Cardiac muscle cell (in vitro differentiated cells and primary cell): Measurements from ENCODE around the gene ANKRD49. TPM values are rescaled to one million over a fixed set of nuclear protein-coding genes. Genes with fewer than 3 reads are reported as not detected.
A peak's percentile ranks its signal among the peaks of the same experiment; 100 is the strongest.
"Not testable (repeated sequence)": the region's sequence is repeated elsewhere in the genome, so short reads cannot be mapped to it uniquely, and the experiment has no call there.

Experiments
- DNase-seq, 2 donors: peaks; one replicate each; pipeline versions ENCODE4 v3.0.0 to v3.0.0-alpha.2; 2010 to 2017; ENCODE audit warnings: low read depth in 1 of 2, low spot score in 1 of 2
- H3K27ac ChIP-seq: fragments of 200-600 bp; sonication (generic); 2 replicates; pipeline ENCODE4 v1.5.1; 2016
- H3K27me3 ChIP-seq: fragments of 200-600 bp; sonication (generic); 2 replicates; pipeline ENCODE4 v1.6.0; 2016; ENCODE audit warnings: control low read depth
- H3K36me3 ChIP-seq: fragments of 200-600 bp; sonication (generic); 2 replicates; pipeline ENCODE4 v1.5.1; 2016; ENCODE audit warnings: control low read depth
- H3K4me1 ChIP-seq: fragments of 200-600 bp; sonication (generic); 2 replicates; pipeline ENCODE4 v1.8.1; 2017; ENCODE audit warnings: low read depth, mild to moderate bottlenecking, mixed run types
- H3K4me3 ChIP-seq: fragments of 200-600 bp; sonication (generic); 2 replicates; pipeline ENCODE4 v1.5.1; 2016; ENCODE audit warnings: mild to moderate bottlenecking
- H3K9me3 ChIP-seq: fragments of 200-600 bp; sonication (generic); 2 replicates; pipeline ENCODE4 v1.5.1; 2017; ENCODE audit warnings: low read depth, mild to moderate bottlenecking, control low read depth
- polyA plus RNA-seq: library from polyadenylated mRNA; unstranded; fragments of >200 nt; fragmentation: Nextera tagmentation; extraction: Ambion mirVana; gene quantifications from 2 replicates; pipeline ENCODE4 v1.2.1, GENCODE V29; 2016
- total RNA-seq: library from RNA; depleted of rRNA; stranded (reverse); fragments of >200 nt; gene quantifications from 2 replicates; pipeline ENCODE4 v1.2.3, GENCODE V29; 2016
- TF ChIP-seq, protein P1 (sequence below): IDR thresholded peaks from 2 replicates; pipeline ENCODE4 v1.5.1; 2012; ENCODE audit warnings: low read depth, mild to moderate bottlenecking, low read length

Gene ANKRD49
- total and polyA plus RNA-seq, 2 experiments from 2014 or later = 10.4 to 17.2 TPM

GRCh38 chr11:94486068-94486467 is 7.7 kb upstream of the ANKRD49 start:
- Histone ChIP-seq H3K4me1 (no peaks in the 10 kb centered on the region), H3K4me3 (no peak overlapping the region), H3K9me3 (no peaks in the 10 kb centered on the region), H3K27me3 (no peaks in the 10 kb centered on the region), H3K27ac (no peak overlapping the region), H3K36me3 (peaks cover 17% of the 10 kb centered on the region)
- TF ChIP-seq, protein P1, sequence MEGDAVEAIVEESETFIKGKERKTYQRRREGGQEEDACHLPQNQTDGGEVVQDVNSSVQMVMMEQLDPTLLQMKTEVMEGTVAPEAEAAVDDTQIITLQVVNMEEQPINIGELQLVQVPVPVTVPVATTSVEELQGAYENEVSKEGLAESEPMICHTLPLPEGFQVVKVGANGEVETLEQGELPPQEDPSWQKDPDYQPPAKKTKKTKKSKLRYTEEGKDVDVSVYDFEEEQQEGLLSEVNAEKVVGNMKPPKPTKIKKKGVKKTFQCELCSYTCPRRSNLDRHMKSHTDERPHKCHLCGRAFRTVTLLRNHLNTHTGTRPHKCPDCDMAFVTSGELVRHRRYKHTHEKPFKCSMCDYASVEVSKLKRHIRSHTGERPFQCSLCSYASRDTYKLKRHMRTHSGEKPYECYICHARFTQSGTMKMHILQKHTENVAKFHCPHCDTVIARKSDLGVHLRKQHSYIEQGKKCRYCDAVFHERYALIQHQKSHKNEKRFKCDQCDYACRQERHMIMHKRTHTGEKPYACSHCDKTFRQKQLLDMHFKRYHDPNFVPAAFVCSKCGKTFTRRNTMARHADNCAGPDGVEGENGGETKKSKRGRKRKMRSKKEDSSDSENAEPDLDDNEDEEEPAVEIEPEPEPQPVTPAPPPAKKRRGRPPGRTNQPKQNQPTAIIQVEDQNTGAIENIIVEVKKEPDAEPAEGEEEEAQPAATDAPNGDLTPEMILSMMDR = no peak
- no peak for DNase-seq

DNA sequence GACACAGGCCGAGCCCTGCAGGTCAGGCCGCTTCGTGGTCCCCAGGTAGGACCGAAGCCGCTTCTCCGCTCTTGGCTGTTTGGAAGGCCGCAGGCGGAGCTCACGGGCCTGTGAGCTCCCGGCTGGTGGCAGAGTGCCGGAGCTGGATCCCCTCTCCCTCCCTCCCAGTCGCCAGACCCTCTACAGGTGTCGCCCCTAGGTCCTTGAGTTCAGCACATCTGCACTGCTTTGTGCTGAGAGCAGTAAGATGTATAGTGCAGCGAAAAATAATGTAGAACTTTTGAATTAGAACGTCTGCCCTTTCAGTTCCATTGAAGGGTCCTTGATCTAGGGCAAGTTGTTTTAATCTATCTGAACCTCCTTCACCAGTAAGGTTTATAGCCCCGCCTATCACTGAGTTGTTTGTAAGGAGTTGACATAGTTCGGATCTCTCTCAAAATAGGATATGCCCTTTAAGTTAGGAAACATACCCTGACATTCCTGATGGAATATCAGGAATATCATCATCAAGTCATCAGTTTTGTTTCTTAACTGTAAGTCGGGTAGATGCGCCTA is 419 bp downstream of the ANKRD49 start:
- TF ChIP-seq, protein P1 = no peak
- peaks cover 8% of the 10 kb centered on the region for H3K36me3 ChIP-seq
- H3K4me1 ChIP-seq = peaks cover 3% of the 10 kb centered on the region
- H3K27ac ChIP-seq = peak overlapping the region; percentile 88
- DNase-seq = no peak
- peak overlapping the region; percentile 54 for H3K4me3 ChIP-seq
- no peaks in the 10 kb centered on the region for H3K9me3 ChIP-seq
- no peaks in the 10 kb centered on the region for H3K27me3 ChIP-seq

GRCh38 chr11:94500181-94500580 is 6.4 kb downstream of the ANKRD49 start:
- Histone ChIP-seq H3K9me3 (no peaks in the 10 kb centered on the region), H3K27ac (no peak overlapping the region), H3K27me3 (no peaks in the 10 kb centered on the region), H3K4me1 (no peaks in the 10 kb centered on the region), H3K36me3 (peaks cover 11% of the 10 kb centered on the region), H3K4me3 (no peak overlapping the region)
- TF ChIP-seq, protein P1 = no peak
- no peak for DNase-seq

DNA sequence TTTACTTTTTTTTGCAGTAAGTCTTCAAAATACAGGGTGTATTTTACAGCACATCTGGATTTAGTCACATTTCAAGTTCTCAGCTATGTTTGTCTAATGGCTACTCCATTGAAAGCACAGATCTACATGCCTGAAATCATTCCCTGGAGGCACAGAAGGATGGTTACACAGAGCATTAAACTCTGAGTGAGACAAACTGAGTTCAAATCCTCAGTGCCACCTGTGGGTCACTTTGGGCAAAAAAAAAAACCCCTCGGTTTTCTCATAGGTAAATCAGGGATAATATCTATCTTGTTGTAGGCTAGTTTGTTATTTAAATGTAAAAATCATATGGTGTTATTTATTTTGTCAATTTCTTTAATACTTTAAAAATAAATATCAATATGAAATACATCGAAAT is 7.7 kb downstream of the ANKRD49 start:
- H3K9me3 ChIP-seq = no peaks in the 10 kb centered on the region
- no peak overlapping the region for H3K4me3 ChIP-seq
- TF ChIP-seq, protein P1 = no peak
- peaks cover 11% of the 10 kb centered on the region for H3K36me3 ChIP-seq
- H3K27me3 ChIP-seq = no peaks in the 10 kb centered on the region
- no peak for DNase-seq
- no peak overlapping the region for H3K27ac ChIP-seq
- no peaks in the 10 kb centered on the region for H3K4me1 ChIP-seq

GRCh38 chr11:94504689-94505293 is 11.0 kb downstream of the ANKRD49 start:
- H3K4me1 ChIP-seq = no peaks in the 10 kb centered on the region
- no peaks in the 10 kb centered on the region for H3K27me3 ChIP-seq
- H3K9me3 ChIP-seq = no peaks in the 10 kb centered on the region
- no peaks in the 10 kb centered on the region for H3K36me3 ChIP-seq
- H3K27ac ChIP-seq = no peak overlapping the region
- H3K4me3 ChIP-seq = no peak overlapping the region
- DNase-seq = peak; percentile 50 to 69
- TF ChIP-seq, protein P1 = peak; percentile 64

- H3K4me3 ChIP-seq, H3K4me1 ChIP-seq, H3K27ac ChIP-seq: not testable (repeated sequence)
These were observed 12.7 kb downstream of the ANKRD49 start for GRCh38 chr11:94506513-94506912.

More at GRCh38 chr11:94506513-94506912, 12.7 kb downstream of the ANKRD49 start:
- not testable (repeated sequence) for DNase-seq, H3K27me3 ChIP-seq, H3K36me3 ChIP-seq, H3K9me3 ChIP-seq
